Measurements from ENCODE around the gene HEBP2.

Gene HEBP2

GRCh38 chr6:138464085-138464484 is 60.1 kb downstream of the HEBP2 start:
- Histone ChIP-seq H3K36me3 (ENCODE audit: control insufficient read depth, insufficient read depth, low read length) (peaks cover 25% of the 10 kb centered on the region), H3K27ac (ENCODE audit: low read depth, low read length) (no peak overlapping the region), H3K4me3 (ENCODE audit: low read depth, low read length) (no peak overlapping the region), H3K4me1 (ENCODE audit: control insufficient read depth, insufficient read depth, low read length) (no peaks in the 10 kb centered on the region; the same call in 1 of the 2 replicates), H3K27me3 (ENCODE audit: control insufficient read depth, insufficient read depth, low read length) (no peaks in the 10 kb centered on the region), H3K9me3 (ENCODE audit: control insufficient read depth, insufficient read depth, low read depth, low read length) (no peaks in the 10 kb centered on the region), H3K9ac (ENCODE audit: low read length) (no peak overlapping the region)

- H3K27ac ChIP-seq (ENCODE audit: low read depth, low read length) = no peak overlapping the region
- no peaks in the 10 kb centered on the region; the same call in 1 of the 2 replicates for H3K4me1 ChIP-seq (ENCODE audit: control insufficient read depth, insufficient read depth, low read length)
- H3K36me3 ChIP-seq (ENCODE audit: control insufficient read depth, insufficient read depth, low read length) = peaks cover 25% of the 10 kb centered on the region
- no peaks in the 10 kb centered on the region for H3K9me3 ChIP-seq (ENCODE audit: control insufficient read depth, insufficient read depth, low read depth, low read length)
- no peak overlapping the region for H3K9ac ChIP-seq (ENCODE audit: low read length)
- no peaks in the 10 kb centered on the region for H3K27me3 ChIP-seq (ENCODE audit: control insufficient read depth, insufficient read depth, low read length)
- H3K4me3 ChIP-seq (ENCODE audit: low read depth, low read length) = no peak overlapping the region
These were observed 61.1 kb downstream of the HEBP2 start for GRCh38 chr6:138465007-138465645.

GRCh38 chr6:138467901-138468300 is 63.9 kb downstream of the HEBP2 start:
- peaks cover 16% of the 10 kb centered on the region for H3K36me3 ChIP-seq (ENCODE audit: control insufficient read depth, insufficient read depth, low read length)
- no peak overlapping the region for H3K27ac ChIP-seq (ENCODE audit: low read depth, low read length)
- H3K9ac ChIP-seq (ENCODE audit: low read length) = no peak overlapping the region
- no peaks in the 10 kb centered on the region for H3K27me3 ChIP-seq (ENCODE audit: control insufficient read depth, insufficient read depth, low read length)
- no peaks in the 10 kb centered on the region; the same call in 1 of the 2 replicates for H3K4me1 ChIP-seq (ENCODE audit: control insufficient read depth, insufficient read depth, low read length)
- H3K9me3 ChIP-seq (ENCODE audit: control insufficient read depth, insufficient read depth, low read depth, low read length) = no peaks in the 10 kb centered on the region
- no peak overlapping the region for H3K4me3 ChIP-seq (ENCODE audit: low read depth, low read length)

GRCh38 chr6:138468320-138469015 is 64.4 kb downstream of the HEBP2 start:
- Histone ChIP-seq H3K9ac (ENCODE audit: low read length) (no peak overlapping the region), H3K27me3 (ENCODE audit: control insufficient read depth, insufficient read depth, low read length) (no peaks in the 10 kb centered on the region), H3K9me3 (ENCODE audit: control insufficient read depth, insufficient read depth, low read depth, low read length) (no peaks in the 10 kb centered on the region), H3K4me1 (ENCODE audit: control insufficient read depth, insufficient read depth, low read length) (no peaks in the 10 kb centered on the region; the same call in 1 of the 2 replicates), H3K36me3 (ENCODE audit: control insufficient read depth, insufficient read depth, low read length) (peaks cover 12% of the 10 kb centered on the region), H3K4me3 (ENCODE audit: low read depth, low read length) (no peak overlapping the region), H3K27ac (ENCODE audit: low read depth, low read length) (no peak overlapping the region)

Data from HUES6 (cell line).